Smooth muscle cell (in vitro differentiated cells): ENCODE measurements around the gene SETD2. TPM values are rescaled to one million over a fixed set of nuclear protein-coding genes. Genes with fewer than 3 reads are reported as not detected.

ENCODE experiments used
- DNase-seq: peaks from one replicate; lab custom pipeline; 2025; ENCODE audit not compliant: unreplicated experiment; lab: John Stamatoyannopoulos, UW
- H2AFZ ChIP-seq: fragments of 200-600 bp; sonication (generic); 2 replicates; pipeline ENCODE4 v1.6.0; 2016; ENCODE audit warnings: antibody characterized with exemption, low read depth, mild to moderate bottlenecking
- H3F3A ChIP-seq: fragments of 200-600 bp; sonication (generic); 2 replicates; pipeline ENCODE4 v1.6.0; 2017; ENCODE audit warnings: antibody characterized with exemption, low read depth
- H3K27ac ChIP-seq: fragments of 200-600 bp; sonication (generic); 2 replicates; pipeline ENCODE4 v1.5.1; 2016; ENCODE audit warnings: low read depth, mild to moderate bottlenecking
- H3K27me3 ChIP-seq: fragments of 200-600 bp; sonication (generic); 2 replicates; pipeline ENCODE4 v1.6.1; 2016; ENCODE audit warnings: low read depth, mild to moderate bottlenecking
- H3K36me3 ChIP-seq: fragments of 200-600 bp; sonication (generic); 2 replicates; pipeline ENCODE4 v1.5.1; 2016; ENCODE audit warnings: low read depth
- H3K4me1 ChIP-seq: fragments of 200-600 bp; sonication (generic); 2 replicates; pipeline ENCODE4 v1.5.1; 2016; ENCODE audit warnings: low read depth
- H3K4me2 ChIP-seq: fragments of 200-600 bp; sonication (generic); 2 replicates; pipeline ENCODE4 v1.6.0; 2016; ENCODE audit warnings: mild to moderate bottlenecking
- H3K4me3 ChIP-seq: fragments of 200-600 bp; sonication (generic); 2 replicates; pipeline ENCODE4 v1.5.1; 2016; ENCODE audit warnings: mild to moderate bottlenecking
- H3K79me2 ChIP-seq: fragments of 200-600 bp; sonication (generic); 2 replicates; pipeline ENCODE4 v1.6.0; 2016; ENCODE audit warnings: low read depth, mild to moderate bottlenecking
- H3K9ac ChIP-seq: fragments of 200-600 bp; sonication (generic); 2 replicates; pipeline ENCODE4 v1.6.0; 2016; ENCODE audit warnings: low read depth
- H3K9me3 ChIP-seq: fragments of 200-600 bp; sonication (generic); replicated peaks from 2 replicates; pipeline ENCODE4 v1.5.1; 2016; ENCODE audit warnings: low read depth
- H4K20me1 ChIP-seq: fragments of 200-600 bp; sonication (generic); 2 replicates; pipeline ENCODE4 v1.6.0; 2016; ENCODE audit warnings: low read depth
- WGBS: methylation state at CpG from one replicate; pipeline ENCODE4 v1.1.7; 2016; ENCODE audit warnings: low lambda C conversion rate; 5-methylcytosine and 5-hydroxymethylcytosine counted together
- polyA plus RNA-seq: library from polyadenylated mRNA; unstranded; fragments of >200 nt; fragmentation: Nextera tagmentation; extraction: Ambion mirVana; gene quantifications from 2 replicates; pipeline ENCODE4 v1.2.1, GENCODE V29; 2016
- total RNA-seq: library from RNA; depleted of rRNA; stranded (reverse); fragments of >200 nt; gene quantifications from 2 replicates; pipeline ENCODE4 v1.2.3, GENCODE V29; 2014
- TF ChIP-seq, protein P1 (sequence below): fragments of 200-600 bp; sonication (generic); IDR thresholded peaks from 2 replicates; pipeline ENCODE4 v1.5.1; 2017; ENCODE audit warnings: borderline replicate concordance, mild to moderate bottlenecking, antibody characterized with exemption; ENCODE audit not compliant: insufficient read depth, poor library complexity, severe bottlenecking

Gene SETD2
- total and polyA plus RNA-seq, 2 experiments from 2014 or later: 8.3 to 28.4 TPM

DNA sequence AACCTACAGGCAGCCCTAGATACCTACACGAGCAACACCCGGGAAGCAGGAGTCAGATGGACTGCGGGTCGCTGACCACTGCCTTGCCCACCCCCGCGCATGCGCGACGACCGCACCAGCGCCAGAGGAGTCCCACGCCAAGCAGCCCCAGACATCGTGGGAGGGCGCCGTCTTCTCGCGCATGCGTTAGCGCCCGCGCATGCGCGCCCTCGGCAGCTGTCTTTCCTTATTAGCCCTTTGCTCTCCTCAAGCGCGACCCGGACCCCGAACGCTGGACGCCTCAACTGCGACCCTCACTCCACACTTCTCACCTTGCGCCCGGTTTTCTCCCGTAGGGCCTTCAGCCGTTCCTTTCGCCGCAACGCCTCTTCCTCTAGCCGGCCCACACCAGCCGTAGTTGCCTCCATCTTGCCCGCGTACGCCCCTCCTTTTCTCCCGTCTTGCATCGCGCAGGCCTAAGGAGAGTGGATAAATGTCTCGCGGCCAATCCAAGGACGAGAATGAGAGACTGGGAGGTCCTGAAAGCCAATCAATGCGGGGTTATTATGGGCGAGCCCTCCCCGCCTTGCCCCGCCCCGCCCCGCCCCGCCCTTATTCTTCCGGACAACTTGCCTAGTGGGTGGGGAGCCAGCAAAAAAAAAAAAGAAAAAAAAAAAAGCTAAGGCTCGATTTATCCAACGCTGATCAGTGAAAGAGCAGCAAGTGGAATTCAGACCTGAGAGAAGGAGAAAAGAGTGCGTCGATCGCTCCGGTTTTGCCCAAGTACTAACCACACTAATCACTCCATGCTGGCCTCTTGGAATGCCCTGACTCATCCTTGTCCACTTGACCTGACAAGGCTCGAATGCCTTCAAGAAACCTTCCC lies 187.4 kb downstream of the SETD2 start, which contains the start of gene CCDC12:
CCDC12 (minus strand) TSS at position 420 of the 865 bp plus-strand sequence; CDS start at position 407, 13 bp downstream.
- 1% methylated on average over 64 of the region's 64 CpGs for WGBS
- Histone ChIP-seq H3K4me3 (peak within 1 kb of the TSS; percentile 95), H3K4me2 (peak within 1 kb of the TSS; percentile 84), H3K36me3 (no peaks in the 10 kb centered on the region), H3K4me1 (peaks cover 9% of the 10 kb centered on the region), H3K79me2 (peaks cover 39% of the 10 kb centered on the region), H3K27ac (peak within 1 kb of the TSS; percentile 96), H3F3A (peaks cover 2% of the 10 kb centered on the region), H3K9me3 (no peaks in the 10 kb centered on the region), H4K20me1 (peaks cover 40% of the 10 kb centered on the region), H2AFZ (peak within 1 kb of the TSS; percentile 86), H3K9ac (peak within 1 kb of the TSS; percentile 97), H3K27me3 (no peaks in the 10 kb centered on the region)
- DNase-seq: peak; percentile 98
- TF ChIP-seq, protein P1, sequence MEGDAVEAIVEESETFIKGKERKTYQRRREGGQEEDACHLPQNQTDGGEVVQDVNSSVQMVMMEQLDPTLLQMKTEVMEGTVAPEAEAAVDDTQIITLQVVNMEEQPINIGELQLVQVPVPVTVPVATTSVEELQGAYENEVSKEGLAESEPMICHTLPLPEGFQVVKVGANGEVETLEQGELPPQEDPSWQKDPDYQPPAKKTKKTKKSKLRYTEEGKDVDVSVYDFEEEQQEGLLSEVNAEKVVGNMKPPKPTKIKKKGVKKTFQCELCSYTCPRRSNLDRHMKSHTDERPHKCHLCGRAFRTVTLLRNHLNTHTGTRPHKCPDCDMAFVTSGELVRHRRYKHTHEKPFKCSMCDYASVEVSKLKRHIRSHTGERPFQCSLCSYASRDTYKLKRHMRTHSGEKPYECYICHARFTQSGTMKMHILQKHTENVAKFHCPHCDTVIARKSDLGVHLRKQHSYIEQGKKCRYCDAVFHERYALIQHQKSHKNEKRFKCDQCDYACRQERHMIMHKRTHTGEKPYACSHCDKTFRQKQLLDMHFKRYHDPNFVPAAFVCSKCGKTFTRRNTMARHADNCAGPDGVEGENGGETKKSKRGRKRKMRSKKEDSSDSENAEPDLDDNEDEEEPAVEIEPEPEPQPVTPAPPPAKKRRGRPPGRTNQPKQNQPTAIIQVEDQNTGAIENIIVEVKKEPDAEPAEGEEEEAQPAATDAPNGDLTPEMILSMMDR: no peak

DNA sequence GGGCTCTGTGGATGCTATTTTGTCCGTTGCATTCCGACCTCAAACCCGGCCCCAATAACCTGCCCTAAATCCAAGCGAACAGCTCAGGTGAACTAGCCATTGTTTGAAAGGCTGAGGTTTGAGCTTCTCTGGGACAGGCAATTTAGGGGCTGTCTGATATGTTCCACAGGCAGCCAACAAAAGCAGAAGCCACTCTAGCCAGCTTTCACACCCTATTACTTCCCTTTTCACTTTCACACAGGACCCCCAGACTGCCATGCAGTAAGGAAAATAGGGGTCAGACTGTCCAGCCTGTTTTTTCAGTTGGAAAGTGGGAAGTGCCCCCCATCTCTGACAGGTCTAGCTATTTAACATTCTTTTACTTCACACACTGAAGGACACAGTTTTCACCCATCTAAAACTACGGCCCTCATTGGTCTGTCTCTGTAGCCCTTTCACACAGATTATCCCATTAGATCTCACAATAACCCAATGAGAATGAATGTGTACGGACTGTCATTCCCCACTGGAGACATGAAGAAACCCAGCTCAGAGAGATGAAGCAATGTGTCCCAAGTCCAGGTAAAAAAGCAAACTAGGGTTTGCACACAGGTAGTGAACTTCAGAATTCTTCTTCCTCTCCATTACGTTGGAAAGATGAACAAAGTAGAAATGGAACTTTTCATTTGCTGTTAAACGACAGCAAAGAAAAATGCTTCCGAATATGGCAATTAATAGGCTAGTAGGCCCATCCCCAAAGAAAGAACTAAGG lies 189.3 kb downstream of the SETD2 start:
- Histone ChIP-seq H4K20me1 (peaks cover 60% of the 10 kb centered on the region), H3K36me3 (no peaks in the 10 kb centered on the region), H3K9me3 (no peaks in the 10 kb centered on the region), H3K4me1 (peaks cover 5% of the 10 kb centered on the region), H3F3A (peaks cover 2% of the 10 kb centered on the region), H2AFZ (no peak overlapping the region), H3K27ac (no peak overlapping the region), H3K9ac (no peak overlapping the region), H3K27me3 (no peaks in the 10 kb centered on the region), H3K4me2 (peak overlapping the region; percentile 84), H3K79me2 (peaks cover 59% of the 10 kb centered on the region), H3K4me3 (no peak overlapping the region)
- no peak for DNase-seq
- 95% methylated on average over 9 of the region's 9 CpGs for WGBS
- TF ChIP-seq, protein P1: no peak

DNA sequence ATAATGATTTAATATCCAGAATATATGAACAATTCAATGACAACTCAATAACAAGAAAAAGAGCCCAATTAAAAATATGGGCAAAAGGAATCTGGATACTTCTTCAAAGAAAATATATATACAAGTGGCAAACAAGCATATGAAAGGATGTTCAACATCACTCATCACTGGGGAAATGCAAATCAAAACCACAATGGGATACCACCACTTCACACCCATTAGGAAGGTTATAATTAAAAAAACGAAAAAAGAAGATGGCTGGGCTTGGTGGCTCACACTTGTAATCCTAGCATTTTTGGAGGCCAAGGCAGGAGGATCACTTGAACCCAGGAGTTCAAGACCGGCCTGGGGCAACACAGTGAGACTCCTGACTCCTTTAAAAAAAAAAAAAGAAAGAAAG lies 191.5 kb downstream of the SETD2 start:
- Histone ChIP-seq H3K27me3 (no peaks in the 10 kb centered on the region), H4K20me1 (peaks cover 82% of the 10 kb centered on the region), H3K4me2 (no peak overlapping the region), H3F3A (no peaks in the 10 kb centered on the region), H3K36me3 (no peaks in the 10 kb centered on the region), H3K4me1 (no peaks in the 10 kb centered on the region), H3K27ac (no peak overlapping the region), H2AFZ (no peak overlapping the region), H3K79me2 (peaks cover 81% of the 10 kb centered on the region), H3K9ac (no peak overlapping the region), H3K4me3 (no peak overlapping the region), H3K9me3 (no peaks in the 10 kb centered on the region)
- no peak for DNase-seq
- TF ChIP-seq, protein P1: no peak
- 88% methylated on average over 2 of the region's 2 CpGs for WGBS
